MM.1S (cell line): ENCODE data around the gene SYNE4.

ENCODE experiments used
- DNase-seq: peaks from one replicate; pipeline ENCODE4 v3.0.0-alpha.2; 2015
- H2AFZ ChIP-seq: fragments of 300-600 bp; sonication (generic); 2 replicates; pipeline ENCODE4 v1.6.0; 2016; ENCODE audit warnings: antibody characterized with exemption, low read length
- H3F3A ChIP-seq: fragments of 300-600 bp; sonication (generic); 2 replicates; pipeline ENCODE4 v1.6.1; 2016; ENCODE audit warnings: mild to moderate bottlenecking, antibody characterized with exemption, low read length, moderate library complexity, mixed read lengths; ENCODE audit not compliant: insufficient read depth
- H3K27ac ChIP-seq: fragments of 300-600 bp; sonication (generic); 2 replicates; pipeline ENCODE4 v1.5.1; 2016; ENCODE audit warnings: mild to moderate bottlenecking, low read length
- H3K27me3 ChIP-seq: fragments of 300-600 bp; sonication (generic); replicated peaks from 2 replicates; pipeline ENCODE4 v1.6.0; 2016; ENCODE audit warnings: low read length; ENCODE audit not compliant: insufficient read depth
- H3K36me3 ChIP-seq: fragments of 300-600 bp; sonication (generic); replicated peaks from 2 replicates; pipeline ENCODE4 v1.6.1; 2016; ENCODE audit warnings: mild to moderate bottlenecking, low read length, mixed read lengths; ENCODE audit not compliant: insufficient read depth
- H3K4me1 ChIP-seq: fragments of 300-600 bp; sonication (generic); 2 replicates; pipeline ENCODE4 v1.6.1; 2016; ENCODE audit warnings: low read length, mixed read lengths
- H3K4me2 ChIP-seq: fragments of 300-600 bp; sonication (generic); 2 replicates; pipeline ENCODE4 v1.6.0; 2016; ENCODE audit warnings: low read depth, low read length
- H3K4me3 ChIP-seq: fragments of 300-600 bp; sonication (generic); 2 replicates; pipeline ENCODE4 v1.5.1; 2016; ENCODE audit warnings: low read length, mixed read lengths
- H3K79me2 ChIP-seq: fragments of 300-600 bp; sonication (generic); 2 replicates; pipeline ENCODE4 v1.6.1; 2016; ENCODE audit warnings: mixed run types, low read length, mixed read lengths
- H3K9ac ChIP-seq: fragments of 300-600 bp; sonication (generic); 2 replicates; pipeline ENCODE4 v1.6.1; 2016; ENCODE audit warnings: low read length, mixed read lengths
- H3K9me2 ChIP-seq: fragments of 300-600 bp; sonication (generic); replicated peaks from 2 replicates; pipeline ENCODE4 v1.6.1; 2016; ENCODE audit warnings: mild to moderate bottlenecking, low read length, mixed read lengths; ENCODE audit not compliant: insufficient read depth
- H3K9me3 ChIP-seq: fragments of 300-600 bp; sonication (generic); replicated peaks from 2 replicates; pipeline ENCODE4 v1.6.1; 2016; ENCODE audit warnings: mild to moderate bottlenecking, low read length, mixed read lengths; ENCODE audit not compliant: insufficient read depth
- H4K20me1 ChIP-seq: fragments of 300-600 bp; sonication (generic); 2 replicates; pipeline ENCODE4 v1.6.1; 2016; ENCODE audit warnings: mild to moderate bottlenecking, low read length, moderate library complexity, mixed read lengths; ENCODE audit not compliant: insufficient read depth
- CTCF ChIP-seq: fragments of 300-600 bp; sonication (generic); IDR thresholded peaks from 2 replicates; pipeline ENCODE4 v1.5.1; 2016; ENCODE audit warnings: antibody characterized with exemption, low read length, mixed read lengths
- EZH2 ChIP-seq: fragments of 300-600 bp; sonication (generic); optimal IDR thresholded peaks from 2 replicates; pipeline ENCODE3; 2017; ENCODE audit warnings: low read depth, mild to moderate bottlenecking, antibody characterized with exemption, low read length, mixed read lengths
- EZH2phosphoT487 ChIP-seq: fragments of 300-600 bp; sonication (generic); IDR thresholded peaks from 2 replicates; pipeline ENCODE4 v1.6.1; 2018; ENCODE audit warnings: antibody characterized with exemption, low read length

SYNE4 gene

DNA sequence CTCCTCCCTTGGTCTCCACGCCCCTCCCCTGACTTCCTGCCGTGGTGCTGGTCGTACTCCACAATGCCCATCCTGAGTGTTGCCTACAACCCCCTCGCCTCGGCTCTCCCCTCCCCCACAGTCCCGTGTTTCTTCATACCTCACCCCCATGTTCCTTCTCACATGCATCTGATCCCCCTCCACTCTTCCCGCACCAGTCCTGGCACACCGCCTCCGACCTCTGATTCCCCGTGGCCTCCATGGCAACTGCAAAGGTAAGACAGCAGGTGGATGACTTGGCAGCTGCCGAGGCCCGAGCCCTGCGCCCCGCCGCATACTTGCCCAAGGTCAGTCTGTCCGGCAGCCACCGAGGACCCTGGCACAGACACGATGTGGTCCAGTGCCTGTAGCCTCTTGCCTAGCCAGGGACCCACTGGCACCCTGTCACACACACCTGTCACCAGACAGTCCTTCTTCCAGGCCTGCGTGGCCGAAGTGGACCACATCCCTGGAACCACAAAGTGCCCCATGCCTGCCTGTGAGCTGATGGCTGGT, 29.7 kb downstream of the SYNE4 start:
- Histone ChIP-seq H3K9ac (no peak overlapping the region), H3K9me2 (no peaks in the 10 kb centered on the region), H3K4me2 (no peak overlapping the region), H3K9me3 (no peaks in the 10 kb centered on the region), H3K4me3 (no peak overlapping the region), H3K4me1 (no peaks in the 10 kb centered on the region), H2AFZ (no peak overlapping the region), H3K36me3 (no peaks in the 10 kb centered on the region), H3K27ac (no peak overlapping the region), H3K27me3 (peaks cover 68% of the 10 kb centered on the region), H3F3A (no peaks in the 10 kb centered on the region), H4K20me1 (no peaks in the 10 kb centered on the region), H3K79me2 (no peaks in the 10 kb centered on the region)
- DNase-seq = no peak
- TF ChIP-seq CTCF (no peak), EZH2phosphoT487 (no peak), EZH2 (no peak)

- no peaks in the 10 kb centered on the region for H3K79me2 ChIP-seq
- no peak overlapping the region for H3K4me3 ChIP-seq
- no peak overlapping the region for H3K9ac ChIP-seq
- peaks cover 70% of the 10 kb centered on the region for H3K27me3 ChIP-seq
- no peaks in the 10 kb centered on the region for H3K9me2 ChIP-seq
- H3K4me2 ChIP-seq = no peak overlapping the region
- H4K20me1 ChIP-seq = no peaks in the 10 kb centered on the region
- no peaks in the 10 kb centered on the region for H3K36me3 ChIP-seq
- H3K9me3 ChIP-seq = no peaks in the 10 kb centered on the region
- H3K27ac ChIP-seq = no peak overlapping the region
- H3F3A ChIP-seq = no peaks in the 10 kb centered on the region
- no peak overlapping the region for H2AFZ ChIP-seq
- DNase-seq = no peak
- TF ChIP-seq EZH2 = no peak
- TF ChIP-seq CTCF = no peak
- no peak for TF ChIP-seq EZH2phosphoT487
- H3K4me1 ChIP-seq = no peaks in the 10 kb centered on the region
Observed at GRCh38 chr19:35978271-35978670, 30.3 kb downstream of the SYNE4 start.

DNA sequence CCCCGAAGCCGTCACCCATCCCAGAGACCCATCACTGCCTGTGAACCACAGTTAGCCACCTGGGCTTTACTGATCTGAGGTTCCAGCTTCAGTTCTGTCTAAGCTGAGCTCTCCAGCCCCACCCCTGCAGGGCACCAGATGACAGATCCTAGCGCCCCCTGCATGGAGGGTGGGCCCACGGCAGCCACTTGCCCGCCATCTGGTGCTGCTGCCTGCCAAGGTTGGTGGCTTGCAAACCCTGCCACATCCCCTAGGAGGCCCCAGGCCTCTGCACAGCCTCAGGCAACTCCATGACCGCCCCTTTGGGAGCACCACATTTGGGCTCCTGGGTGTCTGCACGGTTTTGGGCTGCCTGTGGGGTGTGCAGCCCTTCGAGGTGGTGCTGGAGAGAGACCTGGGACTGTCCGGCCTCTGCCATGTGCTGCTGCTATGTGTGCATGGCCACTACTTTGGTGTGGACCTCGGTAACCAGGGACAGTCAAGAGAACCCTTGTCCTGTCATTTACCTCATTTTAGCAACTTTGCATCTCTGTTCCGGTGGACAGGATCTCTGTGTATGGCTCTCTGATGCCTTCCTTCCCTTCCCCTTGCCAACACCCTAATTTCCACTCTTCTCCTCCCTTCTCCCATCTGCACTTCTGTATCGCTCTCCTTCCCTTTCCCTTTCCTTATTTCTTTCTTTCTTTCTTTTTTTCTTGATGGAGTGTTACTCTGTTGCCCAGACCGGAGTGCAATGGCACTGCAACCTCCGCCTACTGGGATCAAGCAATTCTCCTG, 31.0 kb downstream of the SYNE4 start:
- Histone ChIP-seq H3K4me3 (no peak overlapping the region), H3K9me2 (no peaks in the 10 kb centered on the region), H3K4me1 (no peaks in the 10 kb centered on the region), H3K9me3 (no peaks in the 10 kb centered on the region), H3K27me3 (peaks cover 69% of the 10 kb centered on the region), H3F3A (no peaks in the 10 kb centered on the region), H2AFZ (no peak overlapping the region), H3K79me2 (no peaks in the 10 kb centered on the region), H3K27ac (no peak overlapping the region), H3K36me3 (no peaks in the 10 kb centered on the region), H3K4me2 (no peak overlapping the region), H3K9ac (no peak overlapping the region), H4K20me1 (no peaks in the 10 kb centered on the region)
- DNase-seq = no peak
- TF ChIP-seq CTCF (peak; percentile 30), EZH2 (no peak)
